ENCODE measurements around the gene RAET1L. TPM values are rescaled to one million over a fixed set of nuclear protein-coding genes. Genes with fewer than 3 reads are reported as not detected.
"Not testable (repeated sequence)": the region's sequence is repeated elsewhere in the genome, so short reads cannot be mapped to it uniquely, and the experiment has no call there.

The RAET1L gene
- total and polyA plus RNA-seq, 12 donors = not detected

- intact Hi-C loops (cut with DNase I) = no loop called here
- H3K27me3 ChIP-seq = peaks cover 94% of the 10 kb centered on the region
Observed at GRCh38 chr6:149991838-149992237, 33.5 kb downstream of the RAET1L start.

GRCh38 chr6:149991472-149991795, 33.9 kb downstream of the RAET1L start:
- 3 to 9% (median 5%) methylated on average over 6 to 7 of the region's 7 CpGs for WGBS, 4 donors
- DNase-seq = peak in 1 of 7 donors; percentile 34

More at GRCh38 chr6:149991838-149992237, 33.5 kb downstream of the RAET1L start:
- H3K9me3 ChIP-seq (replicated peaks in 1 of 3) = no peaks in the 10 kb centered on the region
- H3K36me3 ChIP-seq (replicated peaks in 1 of 2) = no peaks in the 10 kb centered on the region
- DNase-seq = peak in 1 of 7 donors; percentile 8
- peaks cover 0 to 15% of the 10 kb centered on the region in 2 donors for H3K4me1 ChIP-seq (replicated peaks in 1 of 2)
- no peak overlapping the region for H3K4me3 ChIP-seq
- TF ChIP-seq CTCF (IDR thresholded peaks at IDR 0.05) = no peak
- TF ChIP-seq POLR2A (IDR thresholded peaks at IDR 0.05) = no peak
- no peak overlapping the region for H3K27ac ChIP-seq
- 32 to 49% (median 41%) methylated on average over 4 of the region's 4 CpGs for WGBS, 4 donors

GRCh38 chr6:149990661-149991471, 34.5 kb downstream of the RAET1L start:
- H3K27me3 ChIP-seq = peaks cover 98% of the 10 kb centered on the region
- peaks cover 0 to 15% of the 10 kb centered on the region in 2 donors for H3K4me1 ChIP-seq (replicated peaks in 1 of 2)
- H3K36me3 ChIP-seq (replicated peaks in 1 of 2) = no peaks in the 10 kb centered on the region
- H3K27ac ChIP-seq = no peak overlapping the region
- peak in 2 of 7 donors; percentile 13 to 37 for DNase-seq
- TF ChIP-seq POLR2A (IDR thresholded peaks at IDR 0.05) (no peak), CTCF (IDR thresholded peaks at IDR 0.05) (no peak)
- H3K4me3 ChIP-seq = peak overlapping the region in 1 of 4 donors; percentile 27
- no peaks in the 10 kb centered on the region for H3K9me3 ChIP-seq (replicated peaks in 1 of 3)
- 2 to 6% (median 3%) methylated on average over 18 to 49 of the region's 49 CpGs for WGBS, 4 donors
- intact Hi-C loops (cut with DNase I) = no loop called here

More at GRCh38 chr6:149991472-149991795, 33.9 kb downstream of the RAET1L start:
- peaks cover 0 to 15% of the 10 kb centered on the region in 2 donors for H3K4me1 ChIP-seq (replicated peaks in 1 of 2)
- H3K27ac ChIP-seq; H3K4me3 ChIP-seq; H3K9me3 ChIP-seq (replicated peaks in 1 of 3); H3K36me3 ChIP-seq (replicated peaks in 1 of 2); intact Hi-C loops (cut with DNase I): not testable (repeated sequence)
- H3K27me3 ChIP-seq = peaks cover 98% of the 10 kb centered on the region

GRCh38 chr6:149990212-149990660, 35.1 kb downstream of the RAET1L start:
- peak in 2 of 7 donors; percentile 13 to 21 for DNase-seq
- H3K9me3 ChIP-seq (replicated peaks in 1 of 3) = no peaks in the 10 kb centered on the region
- peaks cover 98% of the 10 kb centered on the region for H3K27me3 ChIP-seq
- TF ChIP-seq CTCF (IDR thresholded peaks at IDR 0.05) (no peak), POLR2A (IDR thresholded peaks at IDR 0.05) (no peak)
- H3K4me1 ChIP-seq (replicated peaks in 1 of 2) = peaks cover 0 to 15% of the 10 kb centered on the region in 2 donors
- H3K36me3 ChIP-seq (replicated peaks in 1 of 2) = no peaks in the 10 kb centered on the region
- intact Hi-C loops (cut with DNase I) = no loop called here
- 1 to 6% (median 3%) methylated on average over 26 to 32 of the region's 32 CpGs for WGBS, 4 donors
- no peak overlapping the region for H3K4me3 ChIP-seq
- no peak overlapping the region for H3K27ac ChIP-seq

All from adrenal gland (tissue), 12 donors.